ENCODE measurements around the gene URM1.

- TF ChIP-seq PBX3 (IDR thresholded peaks at IDR 0.05) (peak; percentile 62; the same call in 1 of the 2 replicates), MYC (IDR thresholded peaks at IDR 0.05; ENCODE audit: borderline replicate concordance, low read length) (peak; percentile 99), CTCF (IDR thresholded peaks at IDR 0.05) (no peak), EP300 (IDR thresholded peaks at IDR 0.05) (no peak), USF2 (IDR thresholded peaks at IDR 0.05) (no peak)
These were observed 48.6 kb upstream of the URM1 start, which contains the start of the genes COQ4 and TRUB2 for GRCh38 chr9:128322404-128323211.

All from A549 (cell line).